Measurements from ENCODE around the gene LZIC.

The LZIC gene

DNA sequence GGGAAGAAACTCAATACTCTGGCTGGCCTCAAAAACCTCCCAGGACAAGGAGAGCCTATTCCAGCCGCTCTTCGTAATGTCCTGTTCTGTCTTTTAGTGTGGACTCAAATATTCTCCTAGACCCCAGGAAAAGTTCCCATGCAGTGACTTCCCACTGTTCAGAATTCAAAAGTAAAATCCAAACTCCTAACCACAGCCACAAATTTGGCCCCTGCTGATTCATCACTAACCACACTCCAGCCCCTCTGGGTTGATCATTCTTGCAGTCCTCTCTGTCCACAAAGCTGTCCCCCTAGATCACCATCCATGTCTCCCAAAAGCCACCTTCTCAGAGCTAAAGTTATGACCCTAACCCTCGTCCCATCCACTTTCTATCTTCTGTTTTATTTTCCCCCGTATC lies 38.2 kb downstream of the LZIC start:
- TF ChIP-seq, protein P1, sequence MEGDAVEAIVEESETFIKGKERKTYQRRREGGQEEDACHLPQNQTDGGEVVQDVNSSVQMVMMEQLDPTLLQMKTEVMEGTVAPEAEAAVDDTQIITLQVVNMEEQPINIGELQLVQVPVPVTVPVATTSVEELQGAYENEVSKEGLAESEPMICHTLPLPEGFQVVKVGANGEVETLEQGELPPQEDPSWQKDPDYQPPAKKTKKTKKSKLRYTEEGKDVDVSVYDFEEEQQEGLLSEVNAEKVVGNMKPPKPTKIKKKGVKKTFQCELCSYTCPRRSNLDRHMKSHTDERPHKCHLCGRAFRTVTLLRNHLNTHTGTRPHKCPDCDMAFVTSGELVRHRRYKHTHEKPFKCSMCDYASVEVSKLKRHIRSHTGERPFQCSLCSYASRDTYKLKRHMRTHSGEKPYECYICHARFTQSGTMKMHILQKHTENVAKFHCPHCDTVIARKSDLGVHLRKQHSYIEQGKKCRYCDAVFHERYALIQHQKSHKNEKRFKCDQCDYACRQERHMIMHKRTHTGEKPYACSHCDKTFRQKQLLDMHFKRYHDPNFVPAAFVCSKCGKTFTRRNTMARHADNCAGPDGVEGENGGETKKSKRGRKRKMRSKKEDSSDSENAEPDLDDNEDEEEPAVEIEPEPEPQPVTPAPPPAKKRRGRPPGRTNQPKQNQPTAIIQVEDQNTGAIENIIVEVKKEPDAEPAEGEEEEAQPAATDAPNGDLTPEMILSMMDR (IDR thresholded peaks at IDR 0.05): no peak
- Histone ChIP-seq H3K27ac (no peak overlapping the region), H3K4me3 (ENCODE audit: low read depth in 1 of 2, low read length in 1 of 2) (no peak overlapping the region)

GRCh38 chr1:9904596-9904995 lies 38.6 kb downstream of the LZIC start:
- Histone ChIP-seq H3K36me3 (no peaks in the 10 kb centered on the region), H3K4me3 (ENCODE audit: low read depth in 1 of 2, low read length in 1 of 2) (no peak overlapping the region), H3K9me3 (no peaks in the 10 kb centered on the region), H3K27ac (no peak overlapping the region), H3K27me3 (no peaks in the 10 kb centered on the region), H3K4me1 (ENCODE audit: control insufficient read depth in 1 of 2, insufficient read depth in 1 of 2, low read depth in 1 of 2, low read length in 1 of 2) (peaks cover 27 to 37% of the 10 kb centered on the region in 2 experiments)
- TF ChIP-seq, protein P1 (IDR thresholded peaks at IDR 0.05): no peak

More for the DNA sequence above, 38.2 kb downstream of the LZIC start:
- Histone ChIP-seq H3K27me3 (no peaks in the 10 kb centered on the region), H3K36me3 (no peaks in the 10 kb centered on the region), H3K4me1 (ENCODE audit: control insufficient read depth in 1 of 2, insufficient read depth in 1 of 2, low read depth in 1 of 2, low read length in 1 of 2) (peaks cover 27 to 37% of the 10 kb centered on the region in 2 experiments), H3K9me3 (no peaks in the 10 kb centered on the region)

GRCh38 chr1:9903801-9904527 lies 39.2 kb downstream of the LZIC start:
- Histone ChIP-seq H3K9me3 (no peaks in the 10 kb centered on the region), H3K27me3 (no peaks in the 10 kb centered on the region), H3K4me3 (ENCODE audit: low read depth in 1 of 2, low read length in 1 of 2) (no peak overlapping the region), H3K27ac (no peak overlapping the region), H3K4me1 (ENCODE audit: control insufficient read depth in 1 of 2, insufficient read depth in 1 of 2, low read depth in 1 of 2, low read length in 1 of 2) (peaks cover 21 to 31% of the 10 kb centered on the region in 2 experiments), H3K36me3 (no peaks in the 10 kb centered on the region)
- TF ChIP-seq, protein P1 (IDR thresholded peaks at IDR 0.05): no peak

- H3K27me3 ChIP-seq: no peaks in the 10 kb centered on the region
- TF ChIP-seq, protein P1 (IDR thresholded peaks at IDR 0.05): no peak
- H3K4me1 ChIP-seq (ENCODE audit: control insufficient read depth in 1 of 2, insufficient read depth in 1 of 2, low read depth in 1 of 2, low read length in 1 of 2): peaks cover 16 to 18% of the 10 kb centered on the region in 2 experiments
- no peaks in the 10 kb centered on the region for H3K9me3 ChIP-seq
- no peaks in the 10 kb centered on the region for H3K36me3 ChIP-seq
- no peak overlapping the region for H3K27ac ChIP-seq
- H3K4me3 ChIP-seq (ENCODE audit: low read depth in 1 of 2, low read length in 1 of 2): no peak overlapping the region
Measured at GRCh38 chr1:9902060-9902452, 41.1 kb downstream of the LZIC start.

DNA sequence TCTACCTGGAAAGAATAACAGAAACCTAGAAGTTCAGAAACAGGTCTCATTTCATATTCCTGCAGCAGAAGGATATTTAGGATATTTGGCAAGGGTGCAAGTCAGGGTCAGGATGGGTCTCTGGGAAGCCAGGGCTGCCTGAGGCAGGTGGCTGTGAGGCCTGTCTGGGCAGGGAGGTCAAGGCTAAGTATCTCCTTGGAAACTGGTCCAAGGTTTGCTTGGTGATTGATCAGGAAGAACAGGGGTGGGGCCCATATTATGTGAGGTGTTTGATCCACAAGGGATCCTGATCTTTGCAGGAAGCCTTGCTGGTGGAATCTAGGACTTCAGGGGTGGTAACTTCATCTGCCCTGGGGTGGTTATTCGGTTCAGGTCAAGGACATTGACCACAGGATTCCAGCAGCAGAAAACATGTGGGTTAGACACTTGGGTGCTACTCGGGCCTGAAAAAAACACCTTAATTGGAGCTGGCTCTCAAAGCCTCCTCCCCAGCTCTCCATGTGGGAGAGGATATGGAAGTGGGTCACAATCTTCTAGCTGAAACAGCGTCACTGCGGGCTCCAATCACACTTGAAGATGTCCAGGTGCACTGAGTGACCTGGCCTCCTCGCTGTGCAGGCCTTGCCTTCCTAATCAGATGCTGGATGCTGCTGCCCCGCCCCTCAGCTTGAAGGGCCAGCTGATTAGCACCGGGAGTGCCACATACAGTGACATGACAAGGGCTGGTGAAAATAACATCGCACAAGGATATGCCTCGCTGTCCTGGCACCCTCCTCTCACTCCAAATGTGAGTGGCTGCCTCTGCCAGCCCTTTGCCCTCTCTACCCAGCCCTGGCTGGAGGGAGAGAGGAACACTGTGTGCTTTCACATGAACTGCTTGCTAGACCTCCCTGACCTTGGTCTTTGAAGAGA lies 41.8 kb downstream of the LZIC start:
- H3K4me3 ChIP-seq (ENCODE audit: low read depth in 1 of 2, low read length in 1 of 2): no peak overlapping the region
- TF ChIP-seq, protein P1 (IDR thresholded peaks at IDR 0.05): no peak
- H3K4me1 ChIP-seq (ENCODE audit: control insufficient read depth in 1 of 2, insufficient read depth in 1 of 2, low read depth in 1 of 2, low read length in 1 of 2): peaks cover 16 to 18% of the 10 kb centered on the region in 2 experiments
- peak overlapping the region; percentile 77 for H3K27ac ChIP-seq
- H3K36me3 ChIP-seq: no peaks in the 10 kb centered on the region
- H3K9me3 ChIP-seq: no peaks in the 10 kb centered on the region
- no peaks in the 10 kb centered on the region for H3K27me3 ChIP-seq
